GM13976 (cell line): ENCODE data around the gene OR10H1.

Experiments
- DNase-seq: peaks from one replicate; pipeline ENCODE4 v3.0.0; 2012; ENCODE audit warnings: low spot score
- in situ Hi-C: fragments of 300-500 bp; cut with MboI; formaldehyde crosslinking; loops from one replicate; pipeline ENCODE4 v1.12.0; 2022; ENCODE audit warnings: low sequenced_read_pairs, mixed read lengths, inconsistent platforms; ENCODE audit not compliant: unreplicated experiment
- TF ChIP-seq, protein P1 (sequence below): IDR thresholded peaks from 2 replicates; pipeline ENCODE4 v1.5.1; 2012; ENCODE audit warnings: borderline replicate concordance, mild to moderate bottlenecking; ENCODE audit not compliant: insufficient read depth; ENCODE audit errors: extremely low read depth, missing control alignments, control extremely low read depth

Gene OR10H1

GRCh38 chr19:15769586-15769985, 45.9 kb downstream of the OR10H1 start:
- no peak for DNase-seq
- in situ Hi-C loops = no loop called here
- TF ChIP-seq, protein P1, sequence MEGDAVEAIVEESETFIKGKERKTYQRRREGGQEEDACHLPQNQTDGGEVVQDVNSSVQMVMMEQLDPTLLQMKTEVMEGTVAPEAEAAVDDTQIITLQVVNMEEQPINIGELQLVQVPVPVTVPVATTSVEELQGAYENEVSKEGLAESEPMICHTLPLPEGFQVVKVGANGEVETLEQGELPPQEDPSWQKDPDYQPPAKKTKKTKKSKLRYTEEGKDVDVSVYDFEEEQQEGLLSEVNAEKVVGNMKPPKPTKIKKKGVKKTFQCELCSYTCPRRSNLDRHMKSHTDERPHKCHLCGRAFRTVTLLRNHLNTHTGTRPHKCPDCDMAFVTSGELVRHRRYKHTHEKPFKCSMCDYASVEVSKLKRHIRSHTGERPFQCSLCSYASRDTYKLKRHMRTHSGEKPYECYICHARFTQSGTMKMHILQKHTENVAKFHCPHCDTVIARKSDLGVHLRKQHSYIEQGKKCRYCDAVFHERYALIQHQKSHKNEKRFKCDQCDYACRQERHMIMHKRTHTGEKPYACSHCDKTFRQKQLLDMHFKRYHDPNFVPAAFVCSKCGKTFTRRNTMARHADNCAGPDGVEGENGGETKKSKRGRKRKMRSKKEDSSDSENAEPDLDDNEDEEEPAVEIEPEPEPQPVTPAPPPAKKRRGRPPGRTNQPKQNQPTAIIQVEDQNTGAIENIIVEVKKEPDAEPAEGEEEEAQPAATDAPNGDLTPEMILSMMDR = no peak

DNA sequence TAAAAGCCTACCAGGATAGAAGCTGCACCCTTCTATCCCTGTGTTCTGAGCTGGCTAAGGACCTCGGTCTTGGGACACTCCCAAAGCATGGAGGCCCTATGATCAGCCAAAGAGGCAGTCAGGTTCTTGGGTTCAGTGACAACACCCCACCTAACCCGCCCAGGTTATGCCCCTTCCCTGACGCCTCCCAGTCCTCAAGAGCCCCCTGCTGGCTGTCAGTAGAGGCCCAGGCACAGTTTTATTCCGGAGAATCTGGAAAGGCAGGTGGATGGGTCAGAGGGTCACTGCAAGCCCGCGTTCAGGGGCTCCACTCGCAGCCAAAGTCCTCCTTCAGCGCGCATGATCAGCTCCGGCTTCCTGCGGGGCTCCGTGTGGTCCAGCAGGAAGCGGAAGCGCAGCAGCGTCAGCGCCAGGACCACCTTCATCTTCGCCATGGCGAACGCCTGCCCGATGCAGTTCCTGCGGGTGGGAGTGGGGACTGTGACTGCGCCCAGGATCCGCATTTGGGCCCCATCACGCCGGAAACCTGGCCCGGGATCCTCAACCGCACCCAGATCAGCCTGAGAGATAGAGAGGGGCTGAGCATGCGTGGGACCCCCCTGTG, 55.4 kb downstream of the OR10H1 start:
- TF ChIP-seq, protein P1 = no peak
- in situ Hi-C loops = no loop called here
- peak; percentile 32 for DNase-seq

- DNase-seq = no peak
- in situ Hi-C loops = no loop called here
- TF ChIP-seq, protein P1 = no peak
Observed at GRCh38 chr19:15758379-15758778, 57.1 kb downstream of the OR10H1 start.
